Measurements from ENCODE around the gene GIGYF2.
"Not testable (repeated sequence)": the region's sequence is repeated elsewhere in the genome, so short reads cannot be mapped to it uniquely, and the experiment has no call there.

Gene GIGYF2

DNA sequence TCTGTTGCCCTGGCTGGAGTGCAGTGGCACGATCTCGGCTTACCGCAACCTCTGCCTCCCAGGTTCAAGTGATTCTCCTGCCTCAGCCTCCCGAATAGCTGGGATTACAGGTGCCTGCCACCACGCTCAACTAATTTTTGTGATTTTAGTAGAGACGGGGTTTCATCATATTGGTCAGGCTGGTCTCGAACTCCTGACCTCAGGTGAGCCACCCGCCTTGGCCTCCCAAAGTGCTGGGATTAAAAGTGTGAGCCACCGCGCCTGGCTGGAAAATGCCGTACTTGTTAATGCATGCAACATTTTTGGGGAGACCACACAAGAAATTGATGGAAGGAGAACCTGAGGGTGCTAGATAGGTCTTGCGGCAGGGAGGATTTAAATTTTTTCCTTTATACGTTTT is 6.0 kb upstream of the GIGYF2 start:
- not testable (repeated sequence) for DNase-seq

- DNase-seq, result no peak
Measured at GRCh38 chr2:232693344-232693743, 3.8 kb upstream of the GIGYF2 start.

DNA sequence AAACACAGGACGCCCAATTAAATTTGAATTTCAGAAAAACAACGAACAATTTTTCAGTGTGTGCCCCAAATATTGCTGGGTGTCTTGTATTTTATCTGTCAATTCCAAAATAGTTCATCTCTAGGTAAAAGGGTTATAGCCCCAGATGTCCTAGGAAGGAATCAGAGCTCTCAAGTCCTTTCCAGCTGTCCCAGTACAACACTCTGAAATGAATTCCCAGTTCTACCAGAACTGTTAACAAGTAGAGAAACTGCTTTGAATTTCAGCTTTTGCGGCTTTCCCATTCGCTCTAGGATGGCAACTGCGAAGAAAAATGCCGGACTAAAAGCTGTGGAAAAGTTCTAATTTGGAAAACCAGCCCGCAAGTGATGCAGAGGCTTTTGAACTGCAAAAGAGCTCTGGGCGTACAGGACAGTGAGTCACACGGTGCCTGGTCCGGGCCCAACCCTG is 497 bp upstream of the GIGYF2 start:
- DNase-seq, result no peak

GRCh38 chr2:232697807-232698110 is 628 bp downstream of the GIGYF2 start:
- no peak for DNase-seq

- DNase-seq, result no peak
Measured at GRCh38 chr2:232698556-232699091, 1.5 kb downstream of the GIGYF2 start.

DNA sequence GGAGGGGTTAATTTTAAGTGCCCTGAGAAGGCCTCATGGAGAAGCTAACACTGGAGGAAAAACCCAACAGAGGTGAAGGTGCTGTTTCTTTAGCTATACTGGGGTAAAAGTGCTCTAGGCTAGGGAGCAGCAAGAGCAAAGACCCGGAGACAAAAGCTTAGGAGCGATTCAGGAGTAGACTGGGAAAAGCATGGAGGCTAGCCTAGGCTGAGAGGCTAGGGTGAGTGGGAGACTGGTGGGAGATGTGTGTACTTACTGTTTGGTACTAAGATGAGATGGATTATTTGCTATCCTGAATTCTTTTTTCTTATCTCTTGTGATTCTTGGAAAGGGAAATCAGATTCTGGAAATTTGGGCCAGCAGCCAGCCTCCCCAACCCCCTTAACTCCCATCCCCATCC is 2.0 kb downstream of the GIGYF2 start:
- DNase-seq, result no peak

GRCh38 chr2:232700154-232700553 is 3.0 kb downstream of the GIGYF2 start:
- DNase-seq, result no peak

GRCh38 chr2:232707076-232707475 is 9.9 kb downstream of the GIGYF2 start:
- DNase-seq, result no peak

GRCh38 chr2:232713505-232713904 is 16.4 kb downstream of the GIGYF2 start:
- no peak for DNase-seq

DNA sequence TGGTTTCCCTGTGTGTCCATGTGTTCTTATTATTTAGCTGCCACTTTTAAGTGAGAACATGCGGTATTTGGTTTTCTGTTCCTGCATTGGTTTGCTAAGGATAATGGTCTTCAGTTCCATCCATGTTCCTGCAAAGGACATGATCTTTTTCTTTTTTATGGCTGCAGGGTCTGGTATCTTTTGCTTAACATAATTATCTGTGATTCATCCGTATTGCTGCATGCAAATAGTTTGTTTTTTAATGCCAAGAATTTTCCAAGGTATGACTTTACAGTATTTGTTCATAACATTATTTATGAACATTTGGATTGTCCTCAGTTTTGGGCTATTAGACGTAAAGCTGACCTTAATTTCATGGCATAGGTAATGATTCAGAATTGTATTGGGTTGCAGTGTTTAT is 17.8 kb downstream of the GIGYF2 start:
- DNase-seq, result no peak

DNA sequence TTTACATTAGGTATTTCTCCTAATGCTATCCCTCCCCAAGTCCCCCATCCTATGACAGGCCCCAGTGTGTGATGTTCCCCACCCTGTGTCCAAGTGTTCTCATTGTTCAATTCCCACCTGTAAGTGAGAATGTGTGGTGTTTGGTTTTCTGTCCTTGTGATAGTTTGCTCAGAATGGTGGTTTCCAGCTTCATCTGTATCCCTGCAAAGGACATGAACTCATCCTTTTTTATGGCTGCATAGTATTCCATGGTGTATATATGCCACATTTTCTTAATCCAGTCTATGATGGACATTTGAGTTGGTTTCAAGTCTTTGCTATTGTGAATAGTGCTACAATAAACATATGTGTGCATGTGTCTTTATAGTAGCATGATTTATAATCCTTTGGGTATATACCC is 22.9 kb downstream of the GIGYF2 start:
- not testable (repeated sequence) for DNase-seq

DNA sequence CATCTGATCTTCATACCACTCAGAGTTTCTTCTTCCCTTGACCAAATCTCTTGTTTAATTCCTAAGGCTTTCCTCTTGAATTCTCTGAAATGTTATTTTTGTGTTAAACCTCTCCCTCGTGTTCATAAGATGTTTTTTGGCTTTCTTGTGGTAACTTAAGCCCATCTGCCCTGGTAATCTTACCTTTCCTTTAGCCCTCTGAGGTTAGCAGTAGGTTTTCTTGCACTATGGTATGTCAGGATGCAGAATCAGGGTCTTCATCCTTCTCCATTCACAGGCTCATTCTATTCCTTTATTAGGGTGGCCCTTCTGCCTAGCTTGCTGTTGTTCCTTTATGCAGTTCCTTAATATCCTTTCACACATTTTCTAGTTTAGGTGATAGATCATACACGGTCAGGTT is 24.1 kb downstream of the GIGYF2 start:
- no peak for DNase-seq

DNA sequence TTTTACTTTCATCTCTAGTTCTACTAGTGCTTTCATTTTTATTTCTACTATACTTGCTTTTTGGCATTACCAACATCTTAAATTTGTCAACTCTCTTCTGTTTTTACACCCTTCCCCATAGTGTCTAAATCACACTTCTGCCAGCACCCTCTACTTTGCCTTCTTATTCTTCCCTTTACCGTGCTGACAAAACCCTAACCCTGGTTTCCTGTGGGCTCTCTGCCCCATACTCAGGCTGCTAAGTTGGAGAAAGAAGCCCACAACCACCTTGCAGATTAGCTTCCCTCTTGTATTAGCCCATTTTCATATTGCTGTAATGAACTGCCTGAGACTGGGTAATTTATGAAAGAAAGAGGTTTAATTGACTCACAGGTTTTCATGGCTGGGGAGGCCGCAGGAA is 24.8 kb downstream of the GIGYF2 start:
- no peak for DNase-seq

DNA sequence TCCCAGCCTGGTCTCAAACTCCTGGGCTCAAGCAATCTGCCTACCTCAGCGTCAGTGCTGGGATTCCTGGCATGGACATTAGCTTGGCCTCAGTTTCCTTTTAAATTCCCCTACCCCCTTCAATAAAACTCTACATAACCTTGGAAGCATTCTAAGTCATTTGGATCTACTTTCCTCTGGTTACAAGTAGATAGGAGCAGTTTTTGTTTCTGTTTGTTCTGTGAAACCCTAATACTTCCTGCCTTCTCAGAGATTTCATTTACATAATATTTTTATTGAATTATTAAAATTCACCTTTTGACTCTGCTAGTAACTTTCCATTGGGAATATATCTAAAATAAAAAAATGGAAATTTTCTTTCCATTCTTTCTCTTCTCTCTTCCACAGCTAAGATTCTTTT is 25.9 kb downstream of the GIGYF2 start:
- no peak for DNase-seq

DNA sequence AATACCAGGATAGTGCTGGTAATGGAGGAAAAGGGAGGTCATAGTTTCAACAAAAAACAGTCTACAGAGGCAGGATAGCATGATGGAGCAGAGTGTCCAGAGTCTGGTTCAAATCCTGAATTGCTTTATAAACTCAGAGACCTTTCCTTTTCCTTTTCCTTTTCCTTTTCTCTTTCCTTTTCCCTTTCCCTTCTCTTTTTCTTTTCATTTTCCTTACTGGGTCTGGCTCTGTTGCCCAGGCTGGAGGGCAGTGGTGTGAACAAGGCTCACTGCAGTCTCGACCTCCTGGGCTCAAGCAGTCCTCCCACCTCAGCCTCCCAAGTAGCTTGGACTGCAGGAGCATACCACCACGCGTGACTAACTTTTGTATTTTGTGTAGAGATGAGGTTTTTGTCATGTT is 31.7 kb downstream of the GIGYF2 start:
- no peak for DNase-seq

DNA sequence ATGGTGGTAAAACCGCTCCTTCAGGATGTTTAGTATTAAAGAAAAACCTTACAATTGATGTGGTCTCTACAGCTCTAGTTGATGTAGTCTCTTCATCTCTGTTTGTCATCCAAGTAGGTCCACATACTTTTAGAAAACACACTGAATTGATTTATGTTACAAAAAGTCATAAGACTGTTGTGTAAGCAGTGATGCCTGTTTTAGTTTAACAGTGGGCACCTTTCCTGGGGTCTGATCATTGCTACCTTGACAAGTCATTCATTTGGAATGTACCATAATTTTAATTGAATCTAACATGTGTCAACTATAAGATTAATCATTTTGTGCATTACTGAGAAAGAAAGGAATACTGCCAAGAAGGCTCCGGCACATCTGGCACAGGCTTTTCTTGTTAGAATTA is 34.3 kb downstream of the GIGYF2 start:
- DNase-seq, result no peak

- no peak for DNase-seq
Measured at GRCh38 chr2:232741294-232741693, 44.2 kb downstream of the GIGYF2 start.

GRCh38 chr2:232741972-232742371 is 44.8 kb downstream of the GIGYF2 start:
- DNase-seq, result no peak

DNA sequence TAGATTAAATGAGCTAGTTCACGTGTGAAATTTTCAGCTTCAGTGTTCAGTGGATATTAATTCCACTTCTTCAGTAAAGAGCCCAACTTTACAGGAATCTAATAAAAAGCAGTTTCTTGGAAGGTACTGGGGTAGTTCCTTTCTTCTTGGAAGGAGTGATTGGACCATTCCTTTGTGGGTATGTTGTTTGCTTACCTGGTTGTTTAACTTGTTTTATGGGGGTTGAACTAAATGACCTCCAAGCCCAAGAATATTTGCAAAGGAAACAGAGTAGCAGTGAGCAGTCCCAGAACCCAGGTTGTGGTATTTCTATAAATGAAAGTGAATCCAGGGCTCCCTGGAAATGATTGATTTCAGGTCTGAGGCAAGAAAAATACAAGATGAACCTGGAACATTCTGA is 47.8 kb downstream of the GIGYF2 start:
- no peak for DNase-seq

DNA sequence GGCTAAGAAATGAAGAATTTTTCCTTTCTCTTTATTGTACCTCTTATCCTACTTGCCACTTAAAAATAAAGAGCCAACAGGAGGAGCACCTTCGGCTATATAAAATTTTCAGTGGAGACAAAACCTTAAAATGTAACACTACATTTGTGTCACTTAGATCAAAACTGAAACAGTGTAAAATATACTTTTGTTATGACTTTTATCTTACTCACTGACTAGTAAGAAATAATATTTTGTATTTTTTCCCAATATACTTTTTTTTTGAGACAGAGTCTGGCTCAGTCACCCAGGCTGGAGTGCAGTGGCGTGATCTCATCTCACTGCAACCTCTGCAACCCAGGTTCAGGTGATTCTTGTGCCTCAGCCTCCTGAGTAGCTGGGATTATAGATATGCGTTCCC is 50.9 kb downstream of the GIGYF2 start:
- DNase-seq, result no peak

- no peak for DNase-seq
Measured at GRCh38 chr2:232749331-232749730, 52.2 kb downstream of the GIGYF2 start.

DNA sequence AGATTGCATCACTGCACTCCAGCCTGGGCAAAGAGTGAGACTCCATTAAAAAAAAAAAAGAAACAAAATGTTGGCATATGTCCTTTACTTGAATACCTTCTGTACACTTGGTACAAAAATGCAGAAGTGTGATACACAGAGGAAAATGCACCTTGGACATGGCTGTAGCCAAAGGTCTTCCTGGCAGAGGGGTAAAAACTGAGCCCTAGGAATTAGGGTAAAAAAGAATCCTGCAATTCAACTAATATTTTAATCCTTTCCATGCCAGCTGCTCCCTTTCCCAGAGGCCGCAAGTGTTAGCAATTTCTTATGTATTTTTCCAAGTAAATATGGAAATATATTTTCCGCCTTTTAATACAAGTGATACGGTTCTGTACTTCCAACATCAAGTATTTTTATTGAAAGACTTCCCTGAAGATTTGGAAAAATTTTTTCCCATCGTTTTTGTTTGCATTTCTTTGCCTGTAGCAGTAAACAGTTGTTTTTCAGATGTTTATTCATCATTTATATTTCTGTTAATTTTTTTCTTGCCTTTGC is 53.1 kb downstream of the GIGYF2 start:
- DNase-seq, result no peak

GRCh38 chr2:232757905-232758304 is 60.8 kb downstream of the GIGYF2 start:
- DNase-seq, result no peak

GRCh38 chr2:232761301-232761907 is 64.3 kb downstream of the GIGYF2 start:
- peak in 1 of 2 experiments; percentile 49 for DNase-seq

- DNase-seq, result no peak
Measured at GRCh38 chr2:232767866-232768265, 70.7 kb downstream of the GIGYF2 start.

Data from SW 1271 (cell line).